K562 (cell line): ENCODE data around the gene ANXA3. TPM values are rescaled to one million over a fixed set of nuclear protein-coding genes. Genes with fewer than 3 reads are reported as not detected.

Source experiments
- ATAC-seq: fragments of 200-7000 bp; cut with Tn5 transposase; 3 replicates; pipeline ENCODE4 v1.9.1; 2020; ENCODE audit warnings: moderate library complexity
- BruUV-seq: library from RNA; stranded (reverse); fragments of 400-500 nt; replicated peaks from 2 replicates; lab custom pipeline; 2021; lab: Mats Ljungman, UMichigan
- CTCF ChIA-PET: fragments of 300-600 bp; formaldehyde crosslinking; extraction: SDS; loops from one replicate; lab custom pipeline; 2021; ENCODE audit warnings: low intra/inter-chr PET ratio; lab: Yijun Ruan, JAX
- POLR2A ChIA-PET: fragments of 300-600, 350-650 bp; sonication (Branson Sonifier 250); formaldehyde crosslinking; extraction: SDS; loops from one replicate; lab custom pipeline; 2021; ENCODE audit warnings: antibody characterized with exemption, inconsistent platforms; lab: Yijun Ruan, JAX
- DNase-seq, 4 experiments: peaks; one replicate each; pipeline versions ENCODE4 v3.0.0 to v3.0.0-alpha.2; 2011 to 2018; ENCODE audit warnings: low spot score in 3 of 4, mixed read lengths in 3 of 4; ENCODE audit errors: extremely low read depth in 1 of 4
- FAIRE-seq: peaks from 2 replicates; lab custom pipeline; 2011; peaks lifted over from hg19 to GRCh38; lab: Jason Lieb, UNC
- H2AFZ ChIP-seq: 2 replicates; pipeline ENCODE4 v1.6.0; 2011; ENCODE audit warnings: low read depth, low read length, control low read depth, inconsistent platforms
- H3K27ac ChIP-seq: fragments of 200-600 bp; 3 replicates; pipeline ENCODE4 v1.8.0; 2011; ENCODE audit warnings: low read depth, mild to moderate bottlenecking, control low read depth, inconsistent platforms, low read length, moderate library complexity, mixed read lengths; ENCODE audit errors: extremely low read depth
- H3K27me3 ChIP-seq, 2 experiments: fragments of 300-600 bp in 1 of 2; 2 replicates in 1 of 2; 3 replicates in 1 of 2; pipeline versions ENCODE4 v1.6.0 to v1.8.0; 2011; ENCODE audit warnings: inconsistent platforms in 2 of 2, low read length in 2 of 2, mild to moderate bottlenecking in 1 of 2, mixed read lengths in 1 of 2, moderate library complexity in 1 of 2; ENCODE audit not compliant: control insufficient read depth in 2 of 2, insufficient read depth in 2 of 2
- H3K36me3 ChIP-seq: fragments of 300-600 bp; 3 replicates; pipeline ENCODE4 v1.8.0; 2011; ENCODE audit warnings: mild to moderate bottlenecking, low read length, inconsistent platforms; ENCODE audit not compliant: control insufficient read depth, insufficient read depth
- H3K4me1 ChIP-seq, 2 experiments: fragments of 200-600 bp in 1 of 2; replicated peaks in 1 of 2; 2 replicates in 1 of 2; 3 replicates in 1 of 2; pipeline versions ENCODE4 v1.5.1 to v1.8.0; 2011; ENCODE audit warnings: inconsistent platforms in 2 of 2, low read length in 2 of 2, mild to moderate bottlenecking in 1 of 2, mixed read lengths in 1 of 2, moderate library complexity in 1 of 2; ENCODE audit not compliant: control insufficient read depth in 2 of 2, insufficient read depth in 2 of 2
- H3K4me2 ChIP-seq: 2 replicates; pipeline ENCODE4 v1.6.1; 2011; ENCODE audit warnings: low read length, control low read depth, inconsistent platforms, mixed read lengths; ENCODE audit not compliant: insufficient read depth
- H3K4me3 ChIP-seq: fragments of 200-600 bp; sonication (generic), shearing (Covaris generic); 2 replicates; pipeline ENCODE4 v1.5.1; 2016; ENCODE audit warnings: control low read depth, inconsistent platforms
- H3K79me2 ChIP-seq: fragments of 200-600 bp; 3 replicates; pipeline ENCODE4 v1.8.0; 2011; ENCODE audit warnings: low read length, inconsistent platforms; ENCODE audit not compliant: control insufficient read depth, insufficient read depth
- H3K9ac ChIP-seq, 2 experiments: 2 replicates each; pipeline versions ENCODE4 v1.6.0 to v1.6.1; 2011; ENCODE audit warnings: low read depth in 2 of 2, low read length in 2 of 2, control low read depth in 1 of 2, inconsistent platforms in 1 of 2, mild to moderate bottlenecking in 1 of 2, mixed read lengths in 1 of 2; ENCODE audit not compliant: insufficient read depth in 1 of 2
- H3K9me1 ChIP-seq: one replicate; pipeline ENCODE4 v1.6.0; 2011; ENCODE audit warnings: inconsistent platforms, mild to moderate bottlenecking, low read length, moderate library complexity; ENCODE audit not compliant: control insufficient read depth, insufficient read depth
- H3K9me3 ChIP-seq: replicated peaks from 2 replicates; pipeline ENCODE4 v1.5.1; 2011; ENCODE audit warnings: low read depth, low read length, inconsistent platforms; ENCODE audit not compliant: control insufficient read depth, insufficient read depth
- H4K20me1 ChIP-seq: replicated peaks from 2 replicates; pipeline ENCODE4 v1.6.1; 2011; ENCODE audit warnings: low read length, inconsistent platforms, mixed read lengths; ENCODE audit not compliant: control insufficient read depth, insufficient read depth
- ARID1B ChIP-seq: fragments of 450-650 bp; IDR thresholded peaks from 2 replicates; pipeline ENCODE4 v1.6.1; 2016; ENCODE audit warnings: antibody characterized with exemption, mild to moderate bottlenecking, inconsistent platforms
- ATF7 ChIP-seq: fragments of 450-650 bp; IDR thresholded peaks from 2 replicates; pipeline ENCODE4 v1.7.1; 2014; ENCODE audit warnings: mild to moderate bottlenecking, moderate library complexity
- BRD4 ChIP-seq: fragments of 200-600 bp; sonication (generic); IDR thresholded peaks from 2 replicates; pipeline ENCODE4 v1.6.1; 2017; ENCODE audit warnings: inconsistent platforms
- DPF2 ChIP-seq: fragments of 450-650 bp; IDR thresholded peaks from 2 replicates; pipeline ENCODE4 v1.6.1; 2016
- FOSL1 ChIP-seq: fragments of 200-800 bp; sonication (Bioruptor generic); conservative IDR thresholded peaks from 2 replicates; pipeline ENCODE4 v1.6.1; 2016; ENCODE audit warnings: missing genetic modification characterization, missing compliant biosample characterization
- GABPA ChIP-seq: fragments of 200-800 bp; sonication (Bioruptor generic); conservative IDR thresholded peaks from 2 replicates; pipeline ENCODE4 v1.6.1; 2016; ENCODE audit warnings: low read depth, missing genetic modification characterization, missing compliant biosample characterization
- GTF3C2 ChIP-seq: IDR thresholded peaks from 3 replicates; pipeline ENCODE4 v1.6.1; 2011; ENCODE audit warnings: borderline replicate concordance, mild to moderate bottlenecking, moderate library complexity; ENCODE audit not compliant: insufficient read length; ENCODE audit errors: extremely low read depth
- HDGF ChIP-seq: fragments of 450-650 bp; IDR thresholded peaks from 2 replicates; pipeline ENCODE4 v1.6.1; 2016
- MAFF ChIP-seq: IDR thresholded peaks from 2 replicates; pipeline ENCODE4 v1.6.1; 2012; ENCODE audit warnings: low read length, improper control_type of control experiment
- MAFG ChIP-seq: fragments of 450-650 bp; conservative IDR thresholded peaks from 2 replicates; pipeline ENCODE4 v1.6.1; 2016; ENCODE audit warnings: missing genetic modification characterization, missing compliant biosample characterization
- MTF1 ChIP-seq: fragments of 250-450 bp; sonication (Bioruptor Pico); IDR thresholded peaks from 2 replicates; pipeline ENCODE4 v1.9.0; 2021; ENCODE audit warnings: moderate library complexity, mild to moderate bottlenecking, inconsistent platforms, borderline replicate concordance
- MYBL2 ChIP-seq, 2 experiments: fragments of 450-650 bp in 1 of 2; sonication (generic) in 1 of 2; formaldehyde crosslinking in 1 of 2; IDR thresholded peaks; 2 replicates each; pipeline versions ENCODE4 v1.6.1 to v1.8.1; 2017 to 2022; ENCODE audit warnings: borderline replicate concordance in 1 of 2, inconsistent platforms in 1 of 2, low read depth in 1 of 2, mild to moderate bottlenecking in 1 of 2, missing genetic modification reagents in 1 of 2, moderate library complexity in 1 of 2
- NFIC ChIP-seq: fragments of 450-650 bp; IDR thresholded peaks from 2 replicates; pipeline ENCODE4 v1.6.1; 2017; ENCODE audit warnings: mild to moderate bottlenecking, inconsistent platforms
- RAD51 ChIP-seq: fragments of 450-650 bp; IDR thresholded peaks from 2 replicates; pipeline ENCODE4 v1.7.1; 2016; ENCODE audit warnings: low read depth, mild to moderate bottlenecking, borderline replicate concordance
- SMARCE1 ChIP-seq: fragments of 450-650 bp; IDR thresholded peaks from 2 replicates; pipeline ENCODE4 v1.7.1; 2016; ENCODE audit warnings: mild to moderate bottlenecking
- ZNF589 ChIP-seq: fragments of 200-800 bp; sonication (Bioruptor generic); IDR thresholded peaks from 2 replicates; pipeline ENCODE4 v1.6.1; 2016; ENCODE audit warnings: low read depth, missing genetic modification characterization, missing compliant biosample characterization
- WGBS: fragments of 100-300 bp; shearing (Covaris generic); methylation state at CpG from one replicate; pipeline ENCODE4 v1.1.6; 2016; ENCODE audit warnings: low coverage, mixed read lengths; ENCODE audit not compliant: insufficient coverage; ENCODE audit errors: missing lambda C conversion rate; 5-methylcytosine and 5-hydroxymethylcytosine counted together
- in situ Hi-C: fragments of 300-500 bp; cut with MboI; formaldehyde crosslinking; loops from 4 replicates; pipeline ENCODE4 v1.15.0; 2018; ENCODE audit warnings: inconsistent platforms, mixed read lengths
- intact Hi-C: fragments of 100-400 bp; cut with micrococcal nuclease; formaldehyde crosslinking; loops from 2 replicates; pipeline ENCODE4 v1.14.2; 2022
- polyA plus RNA-seq, 8 experiments: library from polyadenylated mRNA; depleted of rRNA in 4 of 8; stranded (reverse) in 5 of 8; unstranded in 3 of 8; fragments of >200 nt; fragmentation: Nextera tagmentation in 2 of 8; fragmentation: Illumina TruSeq in 1 of 8; extraction: Ambion mirVana in 2 of 8; extraction: Trizol in 1 of 8; gene quantifications; 2 replicates each; pipeline versions ENCODE4 v1.2.1 to v1.2.3, GENCODE V29; 2011 to 2014; ENCODE audit warnings: inconsistent platforms in 1 of 8, missing spikeins in 1 of 8
- total RNA-seq, 7 experiments: library from RNA; depleted of rRNA in 6 of 7; stranded (reverse); fragments of >200 nt in 6 of 7; fragmentation: Illumina TruSeq in 2 of 7; extraction: Trizol in 2 of 7; gene quantifications; 2 replicates each; pipeline versions ENCODE4 v1.2.1 to v1.2.3, GENCODE V29; 2011 to 2021; ENCODE audit warnings: low replicate concordance in 1 of 7
- TF ChIP-seq, protein P1 (sequence below): fragments of 450-650 bp; IDR thresholded peaks from 2 replicates; pipeline ENCODE4 v1.6.1; 2016; ENCODE audit warnings: low read depth, mild to moderate bottlenecking, moderate library complexity

Gene ANXA3
- total and polyA plus RNA-seq, 9 of the 15 experiments (the other 6 are each of a cell fraction or from before 2014, with no cell fraction given), result 6.3 to 15.5 (median 9.8) TPM

GRCh38 chr4:78645853-78646757 lies 94.5 kb downstream of the ANXA3 start:
- ChIA-PET POLR2A (interaction anchor here (0.6 to 1.6 kb wide), 4 partner anchors 12 to 24 kb away, joined by 3 to 4 read pairs (median 4); no protein-coding TSS in a partner anchor), CTCF (no interaction called here)
- in situ Hi-C loops, result no loop called here
- DNase-seq (peak in 3 of 4 experiments; percentile 22 to 62 (median 30)), ATAC-seq (peak; percentile 65), FAIRE-seq (peak; percentile 82)
- H3K9me1 ChIP-seq, result no peaks in the 10 kb centered on the region
- peaks cover 43 to 58% of the 10 kb centered on the region in 2 experiments for H3K4me1 ChIP-seq
- peak overlapping the region; percentile 79 for H3K27ac ChIP-seq
- 17% methylated on average over 10 of the region's 10 CpGs for WGBS
- H3K4me3 ChIP-seq, result no peak overlapping the region
- no peaks in the 10 kb centered on the region for H3K36me3 ChIP-seq
- intact Hi-C loops, result loop anchor here (2.0 to 5.0 kb wide), 3 partner anchors 75 to 131 kb away; partner anchors contain the start of gene BMP2K
- H3K27me3 ChIP-seq, result no peaks in the 10 kb centered on the region
- H3K9me3 ChIP-seq, result no peaks in the 10 kb centered on the region
- H2AFZ ChIP-seq, result peak overlapping the region; percentile 97
- H4K20me1 ChIP-seq, result no peaks in the 10 kb centered on the region
- H3K4me2 ChIP-seq, result peak overlapping the region; percentile 61
- TSS peak; percentile 69 for BruUV-seq
- H3K79me2 ChIP-seq, result no peaks in the 10 kb centered on the region
- H3K9ac ChIP-seq, result peak overlapping the region; percentile 60 to 68; a peak in 3 of 4 replicates
- TF ChIP-seq, protein P1, sequence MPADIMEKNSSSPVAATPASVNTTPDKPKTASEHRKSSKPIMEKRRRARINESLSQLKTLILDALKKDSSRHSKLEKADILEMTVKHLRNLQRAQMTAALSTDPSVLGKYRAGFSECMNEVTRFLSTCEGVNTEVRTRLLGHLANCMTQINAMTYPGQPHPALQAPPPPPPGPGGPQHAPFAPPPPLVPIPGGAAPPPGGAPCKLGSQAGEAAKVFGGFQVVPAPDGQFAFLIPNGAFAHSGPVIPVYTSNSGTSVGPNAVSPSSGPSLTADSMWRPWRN, result no peak
- TF ChIP-seq HDGF (0 out of 2 replicates have a peak, but pooled peaks have one; percentile 58), ATF7 (peak; percentile 53; the same call in 1 of the 2 replicates), RAD51 (peak; percentile 47; the same call in 1 of the 2 replicates), GABPA (tag) (peak; percentile 32; the same call in 1 of the 2 replicates), MTF1 (no peak), DPF2 (peak; percentile 68), ARID1B (peak; percentile 68), MAFF (peak; percentile 47; the same call in 1 of the 2 replicates), GTF3C2 (no peak), NFIC (peak; percentile 50), MYBL2 (IDR thresholded peaks at IDR 0.05; ENCODE audit: low read depth) (peak; percentile 55), MYBL2 (CRISPR knock-in tag; IDR thresholded peaks at IDR 0.05; ENCODE audit: borderline replicate concordance) (no peak), ZNF589 (CRISPR knock-in tag) (0 out of 2 replicates have a peak, but pooled peaks have one; percentile 61), SMARCE1 (peak; percentile 53; the same call in 1 of the 2 replicates), BRD4 (no peak), MAFG (tag) (peak; percentile 77), FOSL1 (tag) (0 out of 2 replicates have a peak, but pooled peaks have one; percentile 21)
